22Rv1 (cell line): ENCODE measurements around the gene RANBP17.

ENCODE experiments used
- ZFX ChIP-seq: fragments of 450-650 bp; IDR thresholded peaks from 2 replicates; pipeline ENCODE4 v1.6.1; 2017; ENCODE audit warnings: antibody characterized with exemption, borderline replicate concordance
- TF ChIP-seq, protein P1 (sequence below): fragments of 450-650 bp; IDR thresholded peaks from 2 replicates; pipeline ENCODE4 v1.5.1; 2017; ENCODE audit warnings: mild to moderate bottlenecking

DNA sequence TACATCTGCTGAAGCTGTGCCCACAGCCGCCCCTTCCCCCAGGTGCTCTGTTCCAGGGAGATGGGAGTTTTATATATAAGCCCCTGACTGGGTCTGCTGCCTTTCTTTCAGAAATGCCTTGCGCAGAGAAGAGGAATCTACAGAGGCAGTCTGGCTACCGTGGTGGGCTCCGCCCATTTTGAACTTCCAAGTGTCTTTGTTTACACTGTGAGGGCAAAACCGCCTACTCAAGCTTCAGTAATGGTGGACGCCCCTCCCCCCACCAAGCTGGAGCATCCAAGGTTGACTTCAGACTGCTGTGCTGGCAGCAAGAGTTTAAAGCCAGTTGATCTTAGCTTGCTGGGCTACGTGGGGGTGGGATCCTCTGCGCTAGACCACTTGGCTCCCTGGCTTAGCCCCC is 41.3 kb downstream of the RANBP17 start:
- TF ChIP-seq, protein P1, sequence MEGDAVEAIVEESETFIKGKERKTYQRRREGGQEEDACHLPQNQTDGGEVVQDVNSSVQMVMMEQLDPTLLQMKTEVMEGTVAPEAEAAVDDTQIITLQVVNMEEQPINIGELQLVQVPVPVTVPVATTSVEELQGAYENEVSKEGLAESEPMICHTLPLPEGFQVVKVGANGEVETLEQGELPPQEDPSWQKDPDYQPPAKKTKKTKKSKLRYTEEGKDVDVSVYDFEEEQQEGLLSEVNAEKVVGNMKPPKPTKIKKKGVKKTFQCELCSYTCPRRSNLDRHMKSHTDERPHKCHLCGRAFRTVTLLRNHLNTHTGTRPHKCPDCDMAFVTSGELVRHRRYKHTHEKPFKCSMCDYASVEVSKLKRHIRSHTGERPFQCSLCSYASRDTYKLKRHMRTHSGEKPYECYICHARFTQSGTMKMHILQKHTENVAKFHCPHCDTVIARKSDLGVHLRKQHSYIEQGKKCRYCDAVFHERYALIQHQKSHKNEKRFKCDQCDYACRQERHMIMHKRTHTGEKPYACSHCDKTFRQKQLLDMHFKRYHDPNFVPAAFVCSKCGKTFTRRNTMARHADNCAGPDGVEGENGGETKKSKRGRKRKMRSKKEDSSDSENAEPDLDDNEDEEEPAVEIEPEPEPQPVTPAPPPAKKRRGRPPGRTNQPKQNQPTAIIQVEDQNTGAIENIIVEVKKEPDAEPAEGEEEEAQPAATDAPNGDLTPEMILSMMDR = no peak
- no peak for TF ChIP-seq ZFX
